Colon (tissue), 2 donors: ENCODE data around the gene SHF.
"Not testable (repeated sequence)": the region's sequence is repeated elsewhere in the genome, so short reads cannot be mapped to it uniquely, and the experiment has no call there.

Experiments used
- FAIRE-seq: peaks from 2 replicates; lab custom pipeline; 2012; peaks lifted over from hg19 to GRCh38; lab: Jason Lieb, UNC
- donor health status: control.
- donor health status: control.

SHF gene

DNA sequence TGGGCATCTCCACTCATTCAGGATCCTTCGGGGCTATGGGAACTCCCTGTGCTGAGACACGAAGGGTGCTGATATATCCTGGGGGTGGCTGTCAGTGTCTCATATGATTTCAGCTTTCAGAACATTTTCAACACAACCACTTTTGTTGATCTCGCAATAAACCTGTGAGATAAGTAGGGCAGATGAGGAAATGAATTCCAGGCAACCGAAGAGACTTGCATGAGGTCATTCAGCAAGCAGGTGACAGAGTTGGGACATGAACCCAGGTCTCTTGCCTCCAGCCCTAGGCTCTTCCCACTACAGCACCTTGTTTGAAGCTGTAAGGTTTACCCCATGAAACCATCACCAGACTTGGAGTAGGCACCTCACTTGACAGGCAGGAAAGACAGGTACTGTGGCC, 41.4 kb downstream of the SHF start:
- no peak for FAIRE-seq

DNA sequence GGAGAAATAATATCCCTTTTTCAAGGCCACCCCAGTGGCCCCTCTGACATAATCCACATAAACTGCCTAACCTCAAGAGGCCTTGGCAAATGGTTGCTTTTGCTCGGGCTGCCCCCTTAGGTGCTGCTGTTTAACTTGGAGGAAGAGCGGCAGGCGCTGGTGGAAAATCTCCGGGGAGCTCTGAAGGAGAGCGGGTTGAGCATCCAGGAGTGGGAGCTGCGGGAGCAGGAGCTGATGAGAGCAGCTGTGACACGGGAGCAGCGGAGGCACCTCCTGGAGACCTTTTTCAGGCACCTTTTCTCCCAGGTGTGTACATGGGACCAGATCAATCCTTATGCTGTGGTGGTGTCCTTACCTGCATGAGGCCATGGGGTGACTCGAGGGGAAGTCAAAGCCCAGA, 43.0 kb downstream of the SHF start:
- no peak for FAIRE-seq

GRCh38 chr15:45143946-45144345, 43.8 kb downstream of the SHF start:
- FAIRE-seq: no peak

- no peak for FAIRE-seq
Observed at GRCh38 chr15:45143056-45143455, 44.7 kb downstream of the SHF start.

GRCh38 chr15:45141386-45141785, 46.4 kb downstream of the SHF start:
- no peak for FAIRE-seq

DNA sequence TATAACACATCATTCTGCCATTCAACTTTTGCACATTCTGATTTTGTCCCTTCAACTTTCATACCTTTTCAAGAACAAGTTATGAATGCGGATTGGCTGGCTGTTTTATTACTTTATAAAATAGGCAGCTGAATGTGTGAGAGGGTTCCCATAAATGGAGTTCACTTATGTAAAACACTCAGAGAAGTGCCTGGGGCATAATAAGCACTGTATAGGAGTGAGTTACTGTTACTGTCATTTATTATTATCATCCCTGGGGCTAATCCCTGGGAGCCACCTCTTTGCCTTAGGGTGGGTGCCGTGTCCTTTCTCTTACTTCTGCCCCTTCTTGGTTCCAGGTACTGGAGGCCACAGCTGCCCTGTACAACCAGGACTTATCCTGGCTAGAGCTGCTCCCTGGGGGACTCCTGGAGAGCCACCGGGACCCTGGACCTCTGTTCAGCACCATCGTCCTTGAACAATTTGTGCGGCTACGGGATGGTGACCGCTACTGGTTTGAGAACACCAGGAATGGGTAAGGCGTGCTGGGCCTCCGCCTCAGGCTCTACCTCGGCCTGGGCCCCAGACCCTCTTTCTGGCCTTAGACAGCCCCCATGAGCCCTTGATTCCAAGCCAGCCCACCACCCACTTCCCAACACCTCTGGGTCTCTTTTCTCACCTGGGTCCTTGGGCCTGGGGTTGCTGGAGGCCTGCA, 47.1 kb downstream of the SHF start:
- no peak for FAIRE-seq

GRCh38 chr15:45139770-45140169, 48.0 kb downstream of the SHF start:
- FAIRE-seq: no peak

- no peak for FAIRE-seq
Observed at GRCh38 chr15:45138814-45139765, 48.7 kb downstream of the SHF start.

- FAIRE-seq: no peak
Observed at GRCh38 chr15:45137703-45138102, 50.1 kb downstream of the SHF start.

DNA sequence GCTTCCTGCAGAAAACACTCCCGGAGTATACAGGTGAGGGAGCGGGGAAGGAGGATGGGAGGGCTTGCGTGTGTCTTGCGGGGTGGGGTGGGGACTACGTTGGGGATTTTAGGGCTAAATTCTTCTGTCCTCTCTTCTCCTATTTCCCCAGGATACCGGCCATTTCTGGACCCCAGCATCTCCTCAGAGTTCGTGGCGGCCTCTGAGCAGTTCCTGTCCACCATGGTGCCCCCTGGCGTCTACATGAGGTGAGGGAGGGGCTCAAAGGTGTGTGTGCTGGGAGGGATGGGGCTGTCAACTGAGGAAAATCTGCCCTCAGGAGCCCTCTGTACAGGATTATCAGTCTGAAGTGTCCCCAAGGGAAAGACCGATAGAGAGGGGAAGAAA, 51.4 kb downstream of the SHF start:
- no peak for FAIRE-seq

DNA sequence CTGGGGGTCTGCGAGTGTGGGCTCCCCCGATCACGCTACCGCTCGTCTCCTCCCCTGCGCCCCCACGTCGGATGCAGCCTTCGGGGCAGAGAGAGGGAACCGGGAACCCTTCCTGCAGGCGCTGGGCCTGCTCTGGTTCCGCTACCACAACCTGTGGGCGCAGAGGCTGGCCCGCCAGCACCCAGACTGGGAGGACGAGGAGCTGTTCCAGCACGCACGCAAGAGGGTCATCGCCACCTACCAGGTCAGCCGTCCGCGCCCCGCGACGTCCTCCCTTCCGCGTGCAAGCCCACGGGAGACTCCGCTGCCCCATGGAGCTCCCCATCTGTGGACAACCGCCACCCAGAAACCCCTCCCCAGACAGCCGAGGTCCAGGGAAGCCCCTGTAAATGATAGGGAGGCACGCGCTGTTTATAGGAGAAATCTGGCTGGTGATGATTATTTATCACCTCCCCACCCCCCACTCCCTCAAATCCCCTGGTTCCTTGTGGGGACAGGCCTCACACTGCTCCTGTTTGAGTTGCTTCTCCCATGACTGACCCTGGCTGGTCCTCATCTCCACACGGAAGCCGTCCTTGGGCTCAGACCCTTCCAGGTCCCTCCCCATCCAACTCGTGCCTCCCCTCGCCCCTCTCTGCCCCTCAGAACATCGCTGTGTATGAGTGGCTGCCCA, 51.9 kb downstream of the SHF start:
- not testable (repeated sequence) for FAIRE-seq

- FAIRE-seq: no peak
Observed at GRCh38 chr15:45134682-45135604, 52.8 kb downstream of the SHF start.

DNA sequence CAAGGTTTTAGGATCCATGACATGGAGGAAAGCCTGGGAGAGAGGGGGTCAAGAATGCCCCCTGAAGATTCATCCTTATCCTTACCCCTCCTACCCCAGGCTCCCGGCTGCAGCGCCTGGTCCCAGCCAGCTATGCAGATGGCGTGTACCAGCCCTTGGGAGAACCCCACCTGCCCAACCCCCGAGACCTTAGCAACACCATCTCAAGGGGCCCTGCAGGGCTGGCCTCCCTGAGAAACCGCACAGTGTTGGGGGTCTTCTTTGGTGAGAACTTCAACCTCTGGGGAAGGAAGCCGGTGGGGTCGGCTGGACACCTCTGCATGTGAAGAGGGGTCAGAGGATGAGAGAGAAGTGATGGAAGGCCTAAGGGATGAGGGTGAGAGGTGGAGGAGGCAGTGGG, 53.7 kb downstream of the SHF start:
- FAIRE-seq: no peak

DNA sequence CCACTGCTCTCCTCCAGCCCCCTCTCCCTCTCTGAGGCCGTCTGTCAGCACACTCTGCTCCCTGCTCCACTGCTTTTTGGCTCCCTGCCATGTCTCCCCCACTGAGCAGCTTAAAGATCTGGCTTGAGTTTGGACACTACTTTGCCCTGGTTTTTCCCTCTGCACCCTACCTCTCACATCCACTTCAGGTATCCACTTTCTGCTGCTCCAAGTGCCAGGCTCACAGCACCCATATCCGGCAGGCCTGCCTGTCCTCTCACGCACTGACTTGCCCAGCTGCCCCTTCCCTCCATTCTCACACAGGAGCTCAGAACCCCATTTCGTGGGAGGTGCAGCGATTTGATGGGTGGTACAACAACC, 54.2 kb downstream of the SHF start:
- no peak for FAIRE-seq

GRCh38 chr15:45132844-45133560, 54.8 kb downstream of the SHF start:
- no peak for FAIRE-seq

DNA sequence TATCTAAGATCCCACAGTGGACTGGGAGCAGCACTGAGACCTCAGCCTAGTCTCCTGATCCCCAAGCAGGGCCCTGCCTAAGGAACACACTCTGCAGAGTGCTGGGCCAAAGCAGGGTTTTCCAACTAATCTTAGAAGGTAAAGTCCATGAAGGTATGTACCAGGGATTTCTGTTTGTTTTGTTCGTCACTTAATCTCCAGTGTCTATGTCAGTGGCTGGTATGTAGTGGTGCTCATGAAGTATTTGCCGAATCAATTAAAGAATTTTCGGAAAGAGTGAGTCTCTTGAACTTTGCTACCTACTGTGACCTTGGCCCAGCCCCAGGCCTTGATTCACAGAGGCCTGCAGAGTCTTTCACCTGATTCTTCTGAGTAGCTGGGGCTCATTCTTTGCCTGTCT, 56.3 kb downstream of the SHF start:
- FAIRE-seq: no peak

DNA sequence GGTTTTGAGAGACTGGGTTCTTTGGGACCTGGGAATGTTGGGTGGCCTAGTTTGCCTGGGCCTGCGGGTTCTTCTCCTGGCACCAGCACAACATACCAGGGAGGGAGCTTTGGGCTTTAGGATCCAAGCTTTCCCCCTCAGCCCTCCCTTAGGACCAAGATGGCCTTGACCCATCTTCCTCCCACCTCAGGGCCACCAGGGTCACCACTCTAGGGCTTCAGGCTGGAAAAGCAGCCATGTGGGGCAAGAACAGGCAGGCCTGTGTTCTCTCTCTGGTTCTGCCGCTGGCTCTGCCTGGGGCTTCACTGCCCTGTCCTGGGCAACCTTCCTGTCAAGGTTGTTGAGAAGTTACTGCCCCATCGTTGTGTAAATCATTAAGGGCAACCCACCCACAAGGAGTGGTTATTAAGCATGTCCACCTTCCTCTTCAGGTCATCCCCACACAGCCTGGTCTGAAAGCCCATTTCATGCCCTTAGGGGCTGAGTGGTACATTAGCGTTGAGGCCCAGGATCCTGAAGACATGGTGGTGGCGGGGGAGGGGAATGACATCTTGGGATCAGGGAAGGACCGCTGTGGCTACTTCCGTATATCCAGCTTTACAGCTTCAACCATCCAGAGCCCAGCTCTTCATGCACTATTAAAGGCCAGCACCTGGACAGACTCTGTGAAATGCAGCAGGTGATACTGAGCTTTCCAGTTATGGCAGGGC, 57.3 kb downstream of the SHF start:
- FAIRE-seq: no peak

DNA sequence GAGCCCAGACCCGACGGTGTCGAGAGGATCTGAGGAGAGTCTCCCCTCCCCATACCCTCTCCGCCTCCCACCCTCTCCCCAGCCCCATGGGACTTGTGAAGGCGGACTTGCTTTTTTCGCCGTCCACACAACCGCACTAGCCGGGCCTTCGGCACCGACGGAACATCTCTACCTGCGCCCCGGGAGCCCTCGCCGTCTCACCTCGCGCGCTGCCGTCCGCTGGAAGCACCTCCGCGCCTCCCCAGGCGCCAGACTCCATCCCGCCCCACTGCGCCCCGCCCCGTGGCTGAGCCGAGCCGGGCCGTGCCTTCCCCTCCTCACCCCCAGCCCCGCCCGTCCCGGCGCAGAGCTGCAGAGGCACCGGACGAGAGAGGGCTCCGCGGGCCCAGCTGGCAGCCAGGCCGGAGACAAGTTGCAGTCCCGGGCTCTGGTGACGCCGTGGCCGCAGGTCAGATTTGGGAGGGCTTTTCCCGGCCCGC, 58.1 kb downstream of the SHF start, which contains the start of the genes DUOX1 and DUOXA1:
TSS of gene DUOX1 (plus strand) at position 344 of the 479 bp plus-strand sequence. CDS start 1,973 bp downstream, outside the sequence.
TSS of gene DUOXA1 (minus strand) at position 229 of the 479 bp plus-strand sequence. CDS start 6,865 bp downstream, outside the sequence.
- no peak for FAIRE-seq

GRCh38 chr15:45128971-45129639, 58.7 kb downstream of the SHF start:
- no peak for FAIRE-seq
